ENCODE data around the gene KSR2.
A peak's percentile ranks its signal among the peaks of the same experiment; 100 is the strongest.

Gene KSR2

DNA sequence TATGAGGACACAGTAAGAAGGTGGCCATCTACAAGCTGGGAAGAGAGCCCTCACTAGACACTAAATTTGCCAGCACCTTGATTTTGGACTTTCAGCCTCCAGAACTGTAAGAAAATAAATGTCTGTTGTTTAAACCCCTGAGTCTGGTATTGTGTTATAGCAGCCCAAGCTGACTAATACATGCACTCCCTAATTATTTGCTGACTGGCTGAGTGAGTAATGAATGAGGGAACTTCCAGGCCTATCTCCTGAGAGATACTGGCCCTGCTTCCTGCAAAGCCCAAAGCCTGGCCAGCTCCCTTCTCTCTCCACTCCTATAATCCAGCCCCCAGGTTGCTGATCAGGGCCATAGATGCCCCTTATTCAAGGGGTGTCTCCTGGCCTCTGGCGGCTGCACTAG is 487.3 kb downstream of the KSR2 start:
- no peak for DNase-seq

DNA sequence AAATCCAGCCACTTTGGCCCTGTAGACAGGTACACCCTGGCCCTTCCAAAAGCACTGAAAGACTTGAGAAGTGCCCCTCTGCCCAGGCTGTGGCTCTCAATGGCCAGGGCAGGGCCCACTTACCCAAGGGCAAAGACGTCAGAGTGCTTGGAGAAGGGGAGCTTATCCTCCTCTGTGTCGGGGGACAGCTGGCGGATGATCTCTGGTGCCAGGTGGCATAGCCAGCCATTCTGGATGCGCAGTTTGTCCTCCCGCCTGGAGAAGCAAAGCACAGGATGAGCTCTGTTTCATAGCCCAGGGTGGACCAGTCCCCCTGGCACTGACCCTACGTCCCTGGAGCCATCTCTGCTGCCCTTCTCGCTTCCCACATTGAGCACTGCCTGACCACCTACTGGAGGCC is 492.4 kb downstream of the KSR2 start:
- DNase-seq = no peak

DNA sequence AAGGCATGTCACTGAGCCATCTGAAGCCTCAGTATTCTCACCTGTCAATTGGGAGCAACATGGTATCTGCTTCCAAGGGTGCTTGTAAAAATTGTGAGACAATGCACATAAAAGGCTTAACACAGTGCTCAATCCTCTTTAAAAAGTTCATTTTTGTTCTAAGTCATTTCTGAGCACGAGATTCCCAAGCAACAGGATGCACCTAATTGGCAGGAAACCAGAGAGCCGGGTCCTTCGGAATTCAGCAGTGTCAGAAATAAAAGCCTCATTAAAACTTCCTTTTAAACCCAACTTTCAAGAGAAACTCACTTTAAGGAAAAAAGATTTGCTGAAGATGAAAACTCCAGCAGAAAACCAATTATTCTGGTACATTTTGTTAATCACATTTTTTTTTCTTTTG is 494.9 kb downstream of the KSR2 start:
- no peak for DNase-seq

DNA sequence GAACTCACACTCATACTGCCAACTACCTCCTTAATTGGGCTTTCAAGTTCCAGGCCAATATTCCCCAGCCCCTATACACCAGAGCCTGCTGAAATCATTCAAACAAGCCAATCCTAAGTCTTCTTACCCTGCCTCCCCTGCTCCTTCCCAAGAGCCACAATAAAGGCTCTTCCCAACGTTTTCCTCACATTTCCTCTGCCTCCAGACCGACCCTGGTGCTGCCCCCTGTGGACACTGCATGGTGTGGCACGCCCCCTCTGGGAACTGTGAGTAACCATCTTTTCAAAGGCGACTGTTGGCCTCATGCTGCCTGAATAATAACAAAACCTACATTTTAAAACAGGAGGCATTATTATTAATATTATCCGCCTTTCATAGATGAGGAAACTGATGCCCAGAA is 495.8 kb downstream of the KSR2 start:
- DNase-seq = no peak

DNA sequence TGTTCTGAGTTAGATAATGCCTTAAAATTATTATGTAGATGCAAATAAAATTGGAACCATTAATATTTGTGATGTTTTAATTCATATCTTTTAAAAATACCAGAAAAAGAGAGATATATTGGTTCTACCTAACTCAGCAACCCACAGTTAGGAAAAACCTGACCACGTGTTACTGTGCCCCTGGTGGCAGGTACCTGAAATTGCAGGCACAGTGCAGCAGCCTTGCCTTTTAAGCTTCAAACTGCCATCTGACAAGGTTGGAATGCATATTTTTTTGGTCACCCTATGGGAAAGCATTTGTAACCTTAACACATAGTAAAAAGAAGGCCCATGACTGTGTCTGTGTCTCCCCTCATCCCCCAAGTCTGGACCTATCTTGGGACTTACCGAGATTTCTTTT is 498.0 kb downstream of the KSR2 start:
- no peak for DNase-seq

DNA sequence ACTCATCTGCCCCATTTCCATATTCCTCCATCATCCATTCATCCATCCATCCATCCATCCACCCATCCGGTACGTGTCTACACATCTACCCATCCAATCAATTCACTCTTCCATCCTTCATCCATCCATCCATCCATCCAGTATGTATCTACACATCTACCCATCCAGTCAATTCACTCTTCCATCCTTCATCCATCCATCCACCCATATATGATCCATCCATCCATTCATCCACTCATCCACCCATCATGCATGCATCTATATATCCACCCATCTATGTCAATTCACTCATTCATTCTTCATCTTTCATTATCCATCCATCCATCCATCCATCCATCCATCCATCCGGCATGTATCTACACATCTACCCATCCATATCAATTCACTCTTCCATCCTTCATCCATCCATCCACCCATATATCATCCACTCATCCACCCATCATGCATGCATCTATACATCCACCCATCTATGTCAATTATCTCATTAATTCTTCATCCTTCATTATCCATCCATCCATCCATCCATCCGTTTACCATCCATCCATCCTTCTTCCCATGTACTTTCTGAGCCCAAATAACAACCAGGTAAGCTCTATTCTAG is 498.8 kb downstream of the KSR2 start:
- no peak for DNase-seq

DNA sequence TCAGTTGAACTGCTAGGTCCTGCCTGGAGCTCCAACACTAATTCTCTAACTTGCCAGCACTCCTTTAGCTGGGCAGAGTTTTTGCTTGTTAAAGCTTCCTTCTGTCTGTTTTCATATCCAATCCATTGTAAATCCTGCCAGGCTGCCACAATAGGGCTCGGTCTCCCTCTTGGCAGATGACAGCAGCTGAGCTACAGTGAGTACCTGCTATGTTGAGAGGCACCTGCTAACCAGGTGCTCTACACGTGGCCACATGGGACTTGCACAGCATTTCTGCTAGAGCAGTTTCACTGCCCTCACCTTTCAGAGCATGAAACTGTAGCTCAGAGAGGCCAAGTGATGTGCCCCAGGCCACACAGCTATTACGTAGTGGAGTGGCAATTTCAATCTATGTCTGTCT is 500.8 kb downstream of the KSR2 start:
- DNase-seq = no peak

DNA sequence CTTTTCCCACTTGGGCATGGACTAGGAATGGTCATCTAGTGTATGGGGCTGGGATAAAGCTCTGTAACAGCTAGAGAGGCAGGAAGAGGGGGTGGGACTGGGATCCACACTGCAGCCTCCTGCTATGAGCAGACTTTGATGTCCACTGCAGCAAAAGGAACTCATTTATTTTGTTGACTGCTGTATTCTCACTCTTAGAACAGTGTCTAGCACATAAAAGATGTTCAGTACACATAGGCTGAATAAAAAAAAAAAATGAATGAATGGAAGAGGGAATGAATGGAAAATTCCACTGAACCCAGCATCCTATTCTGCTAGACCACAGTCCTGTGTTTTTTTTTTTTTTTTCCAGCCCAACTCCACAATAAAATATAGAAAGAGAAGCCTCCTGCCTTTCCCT is 501.2 kb downstream of the KSR2 start:
- no peak for DNase-seq

DNA sequence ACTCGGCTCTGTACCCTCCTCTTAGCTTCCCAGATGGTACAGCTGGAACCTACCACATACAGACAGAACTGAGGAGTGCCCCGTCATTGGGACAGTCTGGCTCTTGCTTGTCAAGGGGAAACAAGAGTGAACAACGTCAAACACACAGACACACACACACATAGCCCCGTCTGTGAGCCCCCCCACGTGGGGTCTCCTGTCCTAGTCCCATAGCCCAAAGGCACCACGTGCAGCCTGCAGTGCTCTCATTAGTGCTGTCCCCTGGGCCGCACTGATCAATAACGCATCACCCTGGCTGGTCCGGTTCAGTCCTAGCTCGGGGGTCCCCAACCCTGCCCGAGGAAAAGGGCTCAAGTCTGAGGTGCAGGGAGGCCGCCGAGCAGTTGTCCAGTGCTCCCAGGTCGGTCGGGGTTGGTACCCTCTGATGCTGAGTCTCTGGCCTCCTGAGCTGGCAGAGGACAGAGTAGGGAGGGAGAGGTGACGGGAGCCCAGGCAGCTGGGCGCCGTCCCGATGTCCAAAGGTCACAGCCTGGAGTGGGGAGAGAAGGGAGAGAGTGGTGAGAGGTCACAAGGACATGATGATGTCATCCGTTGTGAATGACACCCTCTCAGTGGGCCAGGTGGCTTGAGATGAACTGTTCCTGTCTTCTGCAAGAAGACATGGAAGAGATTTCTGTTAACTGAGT is 502.0 kb downstream of the KSR2 start:
- DNase-seq = no peak

DNA sequence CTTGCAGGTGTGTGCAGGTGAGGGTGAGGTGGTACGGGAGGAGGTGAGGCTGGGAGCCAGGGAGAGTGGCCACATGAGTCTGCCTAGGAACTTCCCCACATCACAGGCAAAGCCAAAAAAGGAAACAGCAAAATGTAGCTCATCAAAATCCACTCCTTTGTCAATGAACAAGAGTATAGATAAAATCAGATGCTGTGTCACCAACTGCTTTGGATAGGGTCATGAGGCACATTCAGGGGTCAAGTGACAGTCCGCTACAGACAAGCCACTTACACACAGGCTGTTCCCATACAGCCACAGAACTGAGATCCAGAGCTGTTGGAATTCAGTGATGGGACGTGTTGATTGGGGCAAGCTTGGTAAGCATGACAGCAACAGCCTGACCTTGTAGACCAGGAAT is 507.1 kb downstream of the KSR2 start:
- DNase-seq = no peak

DNA sequence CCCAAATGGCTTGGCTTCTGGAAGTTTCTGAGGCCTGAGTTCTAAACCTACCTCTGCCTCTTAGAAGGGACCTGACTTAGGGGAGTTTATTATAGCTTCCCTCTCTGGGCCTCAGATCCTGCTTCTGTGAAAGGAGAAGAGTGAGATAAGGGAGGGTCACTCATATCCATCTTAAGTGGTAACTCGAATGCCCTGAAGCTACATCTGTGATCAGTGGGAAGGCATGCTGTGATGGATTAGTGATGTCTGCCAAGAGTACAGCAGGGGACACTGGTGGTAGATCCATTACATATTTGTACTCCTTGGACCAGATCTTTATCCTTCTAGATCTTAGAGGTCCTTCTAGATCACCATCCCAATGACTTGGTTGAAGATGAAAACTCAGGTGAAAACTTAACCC is 509.6 kb downstream of the KSR2 start:
- no peak for DNase-seq

DNA sequence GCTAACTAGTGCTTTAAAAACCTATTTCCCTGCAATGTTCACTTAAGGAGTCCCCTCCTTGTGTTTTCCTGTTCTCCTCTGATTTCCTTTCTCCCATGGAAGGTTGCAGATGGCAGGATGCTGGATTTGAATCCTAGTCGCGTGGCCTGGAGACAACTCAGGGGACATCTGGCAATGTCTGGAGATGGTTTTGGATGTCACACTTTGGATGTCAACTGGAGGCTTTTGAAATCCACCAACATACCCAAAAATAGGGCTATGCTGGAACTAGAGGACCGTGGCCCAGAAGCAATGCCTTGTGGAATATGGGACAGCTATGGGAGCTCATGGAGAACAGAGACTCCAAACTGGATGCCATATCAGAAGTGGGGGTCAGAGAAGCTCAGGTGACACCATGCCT is 511.6 kb downstream of the KSR2 start:
- no peak for DNase-seq

DNA sequence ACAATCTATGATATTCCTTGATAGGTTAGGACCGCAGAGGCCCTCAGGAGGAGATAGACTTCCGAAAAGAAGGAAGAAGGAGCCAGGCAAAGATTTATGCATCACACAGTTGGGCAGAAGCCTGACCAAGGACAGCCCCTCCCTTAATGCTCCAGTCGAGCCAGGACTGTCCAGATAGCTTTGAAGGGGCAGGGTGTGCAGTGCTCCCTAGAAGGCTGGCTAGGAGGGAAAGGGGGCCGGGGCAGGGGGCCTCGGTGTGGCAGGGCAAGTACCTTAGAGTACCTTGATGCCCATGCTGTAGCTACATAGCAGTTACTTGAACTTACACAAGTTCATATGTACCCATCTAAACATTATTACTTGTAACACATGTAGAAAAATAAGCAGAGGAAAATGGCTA is 512.7 kb downstream of the KSR2 start:
- no peak for DNase-seq

DNA sequence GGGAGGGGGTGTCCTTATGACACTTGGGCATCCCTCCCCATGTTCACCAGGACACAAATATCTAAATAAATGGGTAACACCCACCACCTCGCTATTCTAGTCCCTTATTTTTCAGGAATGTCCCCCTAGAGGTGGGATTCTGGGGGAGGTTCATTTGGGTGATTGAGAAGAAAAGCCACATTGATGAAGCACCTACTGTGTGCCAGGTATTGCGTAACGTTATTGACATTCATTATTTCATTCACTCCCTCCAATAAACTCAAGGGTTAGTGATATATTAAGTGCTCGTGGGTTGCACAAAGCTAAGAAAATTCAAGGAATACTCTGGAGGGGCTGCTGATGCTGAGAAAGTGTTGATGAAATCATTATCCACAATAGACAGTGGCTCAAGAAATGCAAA is 514.8 kb downstream of the KSR2 start:
- no peak for DNase-seq

DNA sequence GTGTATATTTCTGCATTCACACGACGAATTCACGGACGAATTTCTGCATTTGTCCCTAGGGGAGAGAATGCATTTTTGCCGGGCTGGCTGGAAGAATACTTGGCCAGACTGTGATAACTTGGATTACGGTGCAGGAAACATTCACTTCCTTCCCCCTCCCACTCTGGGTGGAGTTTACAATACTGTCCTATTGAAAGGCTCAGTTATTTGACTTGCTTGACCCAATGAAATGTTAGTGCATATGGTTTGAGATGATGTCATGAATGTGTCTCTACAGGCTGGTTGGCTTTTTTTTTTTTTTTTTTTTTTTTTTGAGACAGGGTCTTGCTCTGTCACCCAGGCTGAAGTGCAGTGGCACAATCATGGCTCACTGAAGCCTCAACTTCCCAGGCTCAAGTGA is 516.7 kb downstream of the KSR2 start:
- no peak for DNase-seq

DNA sequence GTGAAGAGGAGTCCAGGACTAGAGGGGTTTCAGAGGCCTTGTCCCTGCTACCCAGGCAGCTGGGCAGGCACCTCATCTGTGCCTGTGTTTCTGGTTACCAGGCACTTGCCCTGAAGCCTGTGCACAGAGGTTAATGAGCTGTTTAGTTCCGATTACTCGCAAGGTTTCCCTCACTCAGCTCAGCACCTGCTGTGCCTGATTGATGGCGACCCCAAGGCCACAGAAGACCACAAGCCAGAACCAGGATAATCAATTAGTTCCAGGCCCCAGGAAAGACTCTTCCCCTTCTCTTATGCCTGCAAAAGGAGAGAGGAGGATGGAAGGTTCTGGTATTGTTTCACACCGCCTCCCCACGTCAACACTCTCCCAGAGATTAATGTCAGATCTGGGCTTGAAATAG is 518.6 kb downstream of the KSR2 start:
- no peak for DNase-seq

DNA sequence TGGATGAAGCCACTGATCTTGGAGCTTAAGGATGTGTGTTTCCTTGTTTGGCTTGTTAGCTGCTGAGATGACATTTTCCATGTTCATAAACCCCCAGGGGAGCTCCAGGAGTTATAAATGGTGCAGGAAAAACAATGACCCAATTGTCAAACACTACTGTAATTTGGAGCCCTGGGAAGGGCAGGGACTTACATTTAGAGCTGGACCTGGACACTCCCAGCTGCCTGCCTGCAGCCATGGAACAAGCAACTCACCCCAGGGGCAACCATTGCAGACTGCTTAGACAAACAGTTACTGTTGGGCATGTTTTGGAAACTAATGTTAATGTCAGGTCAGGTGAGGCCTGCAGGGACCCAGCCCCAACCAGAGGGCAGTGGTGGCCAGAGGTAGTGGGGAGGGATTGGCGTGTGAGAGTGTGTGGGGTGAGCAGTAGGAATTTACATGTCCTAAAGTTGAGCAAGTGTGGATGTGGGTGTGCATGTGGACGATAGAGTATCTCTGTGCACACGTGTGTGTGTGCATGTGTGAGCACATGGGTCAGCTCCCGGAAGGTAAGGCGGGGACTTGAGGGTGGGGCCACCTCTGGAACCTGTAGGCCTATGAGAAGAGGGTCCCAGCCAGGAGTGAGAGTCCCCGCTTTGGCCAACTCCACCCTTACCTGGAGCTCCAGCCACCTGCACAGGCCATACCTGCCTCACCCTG is 521.0 kb downstream of the KSR2 start:
- DNase-seq = no peak

DNA sequence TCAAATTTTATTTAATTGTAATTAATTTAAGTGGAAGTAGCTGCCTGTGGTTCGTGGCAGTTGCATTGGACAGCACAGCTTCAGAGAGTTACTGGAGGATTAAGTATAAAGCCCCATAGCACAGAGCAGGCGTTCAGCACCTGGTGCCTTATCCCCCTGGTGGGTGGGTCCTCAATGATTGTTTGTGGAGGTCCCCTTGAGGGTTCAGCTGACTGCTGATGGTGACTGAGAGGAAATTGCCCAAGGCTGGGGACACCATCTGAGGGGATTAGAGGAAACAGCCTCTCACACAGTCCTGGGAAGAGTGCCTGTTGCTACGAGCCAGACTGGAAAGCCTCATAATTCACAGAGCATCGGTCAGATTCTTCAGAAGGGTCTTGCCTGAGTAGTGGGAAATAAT is 524.0 kb downstream of the KSR2 start:
- no peak for DNase-seq

DNA sequence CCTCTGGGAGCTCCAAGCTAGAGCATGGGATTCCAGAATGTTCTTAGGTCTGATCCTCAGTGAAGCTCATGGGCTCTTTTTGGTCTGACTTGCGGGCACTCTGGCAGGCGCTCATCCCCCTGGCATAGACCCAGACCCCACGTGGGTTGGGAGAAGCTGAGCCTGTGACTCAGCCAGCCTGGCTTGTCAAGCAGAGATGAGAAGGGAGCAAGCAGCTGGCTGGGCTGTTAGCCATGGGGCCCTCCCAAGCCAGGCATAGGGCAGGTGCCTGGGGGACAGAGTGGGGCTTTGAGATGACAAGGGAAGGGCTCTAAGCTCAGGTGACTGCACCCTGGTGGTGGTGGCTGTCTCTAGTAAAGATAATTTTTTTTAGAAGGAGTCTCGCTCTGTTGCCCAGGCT is 527.0 kb downstream of the KSR2 start:
- peak; percentile 33 for DNase-seq

DNA sequence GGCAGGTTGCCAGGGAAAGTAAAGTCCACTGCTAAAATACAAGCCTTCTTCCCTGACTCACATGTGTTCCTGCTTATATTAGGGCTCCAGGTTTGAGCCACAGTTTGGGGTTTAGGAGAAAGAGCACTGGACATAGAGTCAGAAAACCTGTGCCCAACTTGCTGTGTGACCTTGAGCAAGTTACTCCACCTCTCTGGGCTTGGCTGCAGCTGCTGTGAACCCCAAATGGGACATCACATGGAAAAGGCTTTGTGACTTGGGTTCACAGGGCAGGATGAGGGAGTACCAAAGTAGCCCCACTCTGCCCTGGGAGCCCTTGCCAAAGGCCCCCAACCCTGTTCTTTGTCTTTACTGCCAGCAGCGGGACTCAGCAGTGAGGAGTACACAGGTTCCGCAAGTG is 528.4 kb downstream of the KSR2 start:
- DNase-seq = no peak

DNA sequence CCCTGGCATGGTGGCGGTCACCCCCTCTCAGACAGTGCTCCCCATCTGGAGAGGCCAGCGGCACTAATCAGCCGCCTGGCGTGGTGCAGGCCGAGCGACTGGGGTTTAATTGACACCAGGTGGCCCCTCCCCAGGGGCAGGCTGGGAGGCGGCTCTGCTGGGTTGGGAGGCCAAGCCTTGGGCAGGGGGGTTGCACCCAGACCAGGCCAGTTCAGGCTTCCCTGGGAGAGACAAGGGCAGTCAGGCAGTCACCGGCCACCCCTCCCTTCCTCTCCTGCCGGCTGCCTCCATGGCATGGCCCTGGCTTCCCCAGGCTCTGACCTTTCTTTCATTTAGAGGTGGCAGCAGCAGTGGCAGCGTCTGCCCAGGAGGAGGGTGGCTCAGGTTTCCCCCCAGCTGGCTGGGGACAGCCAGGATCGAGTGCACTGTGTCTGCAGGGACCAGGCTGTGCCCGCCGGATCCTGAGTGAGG is 529.2 kb downstream of the KSR2 start:
- no peak for DNase-seq

DNA sequence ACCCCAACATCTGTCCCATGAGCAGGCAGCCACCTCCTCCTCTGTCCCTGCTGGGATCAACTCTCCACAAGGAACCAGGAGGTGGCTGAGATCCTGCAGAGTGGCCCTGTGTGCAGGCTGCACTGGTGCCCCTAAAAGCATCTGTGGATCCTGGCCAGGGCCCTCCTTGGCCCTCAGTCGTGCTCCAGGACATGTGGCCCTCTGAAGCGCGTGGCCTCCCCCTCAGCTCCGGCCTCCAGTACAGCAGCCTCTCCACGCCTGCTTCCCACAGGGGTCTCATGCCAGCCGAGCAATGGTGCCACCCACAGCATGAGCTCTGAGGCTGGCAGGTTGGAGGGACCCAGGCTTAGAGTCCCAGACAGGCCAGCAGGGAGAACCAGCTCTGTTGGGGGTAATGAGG is 530.0 kb downstream of the KSR2 start:
- no peak for DNase-seq

DNA sequence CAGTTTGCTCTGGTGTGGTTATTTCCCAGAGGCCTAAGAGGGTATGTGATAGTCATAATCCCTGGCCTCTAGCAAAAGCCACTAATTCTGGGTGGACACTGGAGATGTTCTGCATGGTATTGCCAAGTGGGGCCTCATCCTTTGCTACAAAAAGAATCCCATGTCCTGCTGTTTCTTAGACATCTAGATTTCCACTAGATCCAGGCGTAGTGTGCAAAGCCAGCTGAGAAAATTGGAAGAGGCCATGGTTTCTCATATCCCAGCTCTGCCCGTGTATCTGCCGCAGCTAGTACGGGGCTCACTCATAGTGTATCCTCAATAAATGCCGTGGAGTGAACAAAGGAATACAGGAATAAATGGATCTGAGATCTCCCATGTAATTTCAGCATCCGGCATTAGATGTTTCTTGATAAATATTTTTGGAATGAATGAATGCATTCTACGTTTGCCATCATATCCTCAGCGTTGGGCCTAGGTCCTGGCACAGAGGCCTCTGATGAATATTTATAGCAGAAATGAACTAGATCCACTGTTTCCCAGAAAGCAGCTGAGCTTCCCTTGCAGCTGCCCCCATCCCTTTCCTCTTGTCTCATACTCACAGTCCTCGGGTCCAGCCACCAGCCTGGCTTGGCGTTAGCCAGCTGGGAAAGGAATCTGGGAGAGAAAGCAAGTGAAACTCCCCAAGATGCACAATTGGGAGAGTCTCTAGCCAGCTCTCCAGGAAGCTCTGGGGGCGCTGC is 531.1 kb downstream of the KSR2 start:
- DNase-seq = no peak

DNA sequence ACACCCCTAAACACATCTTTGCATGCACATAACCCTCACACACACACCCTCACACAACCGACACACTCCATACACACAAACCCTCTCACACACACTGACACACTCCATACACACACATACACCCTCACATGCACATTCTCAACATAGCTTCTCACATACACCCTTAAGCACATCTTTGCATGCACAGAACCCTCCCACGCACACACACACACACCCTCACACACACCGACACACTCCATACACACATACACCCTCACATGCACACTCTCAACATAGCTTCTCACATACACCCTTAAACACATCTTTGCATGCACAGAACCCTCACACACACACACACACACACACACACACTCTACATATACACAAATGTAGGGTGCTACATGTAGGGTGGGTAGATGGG is 534.9 kb downstream of the KSR2 start:
- DNase-seq = no peak

Data from fibroblast of upper back skin (primary cell).